ENCODE results near the gene TOP2A. TPM values are rescaled to one million over a fixed set of nuclear protein-coding genes. Genes with fewer than 3 reads are reported as not detected.

TOP2A gene

DNA sequence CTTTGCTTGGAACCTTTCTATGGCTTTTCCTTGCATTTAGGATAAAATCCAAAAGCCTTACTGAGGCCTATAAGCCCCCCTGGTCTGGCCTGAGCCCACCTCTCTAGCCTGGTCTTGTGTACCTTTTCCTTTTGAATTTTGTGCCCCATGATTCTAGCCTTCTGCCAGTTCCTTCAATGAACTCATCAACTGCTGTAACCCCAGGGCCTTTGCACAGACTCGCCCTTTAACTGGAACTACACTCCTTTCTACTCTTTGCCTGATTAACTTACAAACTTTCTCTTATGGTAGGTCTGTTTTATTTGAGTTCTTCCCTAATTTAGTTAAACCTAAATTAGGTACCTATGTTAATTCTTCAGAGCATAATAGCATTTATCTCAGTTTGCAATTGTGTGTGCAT lies 77.4 kb downstream of the TOP2A start:
- Histone ChIP-seq H3K9me3 (ENCODE audit: control insufficient read depth, low read length) (no peaks in the 10 kb centered on the region), H3K79me1 (replicated peaks; ENCODE audit: low read length, poor library complexity, severe bottlenecking) (peaks cover 31% of the 10 kb centered on the region), H4K8ac (ENCODE audit: low read length) (no peak overlapping the region), H3K9ac (ENCODE audit: low read length) (peak overlapping the region; percentile 1), H2AK5ac (ENCODE audit: low read length, severe bottlenecking) (no peak overlapping the region), H3K4me1 (ENCODE audit: control insufficient read depth, insufficient read depth, low read depth, low read length) (peaks cover 36% of the 10 kb centered on the region), H3K36me3 (ENCODE audit: control insufficient read depth in 1 of 2, insufficient read depth in 2 of 2, low read depth in 1 of 2, low read length in 2 of 2) (peaks cover 14 to 18% of the 10 kb centered on the region in 2 experiments), H3K4me3 (ENCODE audit: insufficient read depth in 1 of 2, low read depth in 1 of 2, low read length in 2 of 2) (no peak overlapping the region), H3K23ac (ENCODE audit: low read length in 2 of 2) (no peak overlapping the region), H2BK12ac (ENCODE audit: low read length in 2 of 2) (no peak overlapping the region), H2BK5ac (ENCODE audit: low read depth, low read length, poor library complexity, severe bottlenecking) (no peak overlapping the region), H3K27ac (ENCODE audit: low read length, poor library complexity, severe bottlenecking) (no peak overlapping the region), H2AFZ (ENCODE audit: low read depth, low read length) (no peak overlapping the region), H3K4ac (ENCODE audit: low read depth in 1 of 2, low read length in 2 of 2) (no peak overlapping the region), H4K91ac (ENCODE audit: low read length) (no peak overlapping the region), H2BK15ac (ENCODE audit: low read depth, poor library complexity, severe bottlenecking) (no peak overlapping the region), H3K18ac (ENCODE audit: low read depth in 1 of 2, low read length in 2 of 2) (no peak overlapping the region), H3K14ac (ENCODE audit: low read length in 2 of 2) (no peak overlapping the region), H2BK120ac (ENCODE audit: low read depth, low read length) (no peak overlapping the region), H3K4me2 (ENCODE audit: low read length, poor library complexity, severe bottlenecking) (no peak overlapping the region), H3K27me3 (ENCODE audit: control insufficient read depth in 1 of 2, insufficient read depth in 1 of 2, low read length in 2 of 2) (no peaks in the 10 kb centered on the region)
- no CpG with 5 or more reads among the region's 1 CpG for WGBS
- DNase-seq: no peak

DNA sequence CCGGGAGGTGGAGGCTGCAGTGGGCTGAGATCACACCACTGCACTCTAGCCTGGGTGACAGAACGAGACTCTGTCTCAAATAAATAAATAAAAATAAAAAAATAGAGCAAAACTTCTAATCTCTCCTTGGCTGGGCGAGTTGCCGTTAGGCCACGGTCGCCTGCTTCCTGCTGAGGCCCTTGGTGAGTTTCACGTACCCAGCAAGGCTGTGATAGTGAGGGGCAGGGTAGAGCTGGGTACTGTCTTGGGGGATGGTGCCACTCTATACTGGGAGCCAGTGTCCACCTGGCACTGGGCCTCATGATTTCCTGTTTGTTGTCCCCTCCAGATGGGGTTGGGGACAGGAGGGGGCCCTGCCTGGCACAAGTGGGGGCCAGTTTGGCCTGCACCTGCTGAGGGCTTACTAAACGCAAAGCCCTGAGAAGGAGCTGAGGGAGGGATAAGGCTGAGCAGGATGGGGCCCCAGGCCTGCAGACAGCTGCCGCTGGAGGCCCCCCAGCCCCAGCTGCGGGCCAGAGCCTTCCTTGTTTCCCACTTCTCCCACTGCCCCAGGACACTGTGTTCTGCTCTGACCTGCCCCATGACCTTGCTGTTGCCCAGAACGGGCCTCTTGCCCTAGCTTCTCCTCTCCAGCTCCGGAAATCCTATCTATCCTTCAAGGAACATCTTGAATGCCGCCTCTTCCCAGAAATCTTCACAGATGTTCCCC lies 78.6 kb downstream of the TOP2A start:
- no peak overlapping the region for H3K4me3 ChIP-seq (ENCODE audit: insufficient read depth in 1 of 2, low read depth in 1 of 2, low read length in 2 of 2)
- peaks cover 14 to 18% of the 10 kb centered on the region in 2 experiments for H3K36me3 ChIP-seq (ENCODE audit: control insufficient read depth in 1 of 2, insufficient read depth in 2 of 2, low read depth in 1 of 2, low read length in 2 of 2)
- no peak overlapping the region for H3K4ac ChIP-seq (ENCODE audit: low read depth in 1 of 2, low read length in 2 of 2)
- H3K23ac ChIP-seq (ENCODE audit: low read length in 2 of 2): peak overlapping the region in 1 of 2 experiments; percentile 23
- DNase-seq: no peak
- no peak overlapping the region for H2BK120ac ChIP-seq (ENCODE audit: low read depth, low read length)
- no peak overlapping the region for H4K91ac ChIP-seq (ENCODE audit: low read length)
- H3K9ac ChIP-seq (ENCODE audit: low read length): no peak overlapping the region
- peaks cover 32% of the 10 kb centered on the region for H3K4me1 ChIP-seq (ENCODE audit: control insufficient read depth, insufficient read depth, low read depth, low read length)
- no peak overlapping the region for H3K27ac ChIP-seq (ENCODE audit: low read length, poor library complexity, severe bottlenecking)
- H3K79me1 ChIP-seq (replicated peaks; ENCODE audit: low read length, poor library complexity, severe bottlenecking): peaks cover 27% of the 10 kb centered on the region
- no peak overlapping the region for H4K8ac ChIP-seq (ENCODE audit: low read length)
- no peak overlapping the region for H2BK15ac ChIP-seq (ENCODE audit: low read depth, poor library complexity, severe bottlenecking)
- no peak overlapping the region for H3K4me2 ChIP-seq (ENCODE audit: low read length, poor library complexity, severe bottlenecking)
- no peak overlapping the region for H3K14ac ChIP-seq (ENCODE audit: low read length in 2 of 2)
- no peak overlapping the region for H2AK5ac ChIP-seq (ENCODE audit: low read length, severe bottlenecking)
- WGBS: 75% methylated on average over 10 of the region's 13 CpGs
- H2BK5ac ChIP-seq (ENCODE audit: low read depth, low read length, poor library complexity, severe bottlenecking): no peak overlapping the region
- no peaks in the 10 kb centered on the region for H3K27me3 ChIP-seq (ENCODE audit: control insufficient read depth in 1 of 2, insufficient read depth in 1 of 2, low read length in 2 of 2)
- H2BK12ac ChIP-seq (ENCODE audit: low read length in 2 of 2): no peak overlapping the region
- H3K18ac ChIP-seq (ENCODE audit: low read depth in 1 of 2, low read length in 2 of 2): peak overlapping the region in 1 of 2 experiments; percentile 33
- no peak overlapping the region for H2AFZ ChIP-seq (ENCODE audit: low read depth, low read length)
- no peaks in the 10 kb centered on the region for H3K9me3 ChIP-seq (ENCODE audit: control insufficient read depth, low read length)

Small RNAs within 50 kb of the gene (small RNA-seq; reads per million reads assigned to genes)
- gene RF00019 (ENCODE audit: low read depth) (not detected), gene RNA5SP441 (ENCODE audit: low read depth) (not detected)
